SK-N-MC (cell line): ENCODE measurements around the gene PDIA4.

Experiments
- EZH2 ChIP-seq: fragments of 200-600 bp; sonication (generic); IDR thresholded peaks from one replicate; pipeline ENCODE4 v1.6.1; 2017; ENCODE audit warnings: antibody characterized with exemption
- POLR2AphosphoS5 ChIP-seq: IDR thresholded peaks from 2 replicates; pipeline ENCODE4 v1.6.1; 2012; ENCODE audit warnings: mild to moderate bottlenecking, low read depth, low read length, borderline replicate concordance

GRCh38 chr7:149003018-149003417 lies 25.3 kb downstream of the PDIA4 start:
- TF ChIP-seq EZH2 (no peak), POLR2AphosphoS5 (no peak)
